GM18873 (cell line): ENCODE results near the gene AFG1L.
A peak's percentile ranks its signal among the peaks of the same experiment; 100 is the strongest.
"Not testable (repeated sequence)": the region's sequence is repeated elsewhere in the genome, so short reads cannot be mapped to it uniquely, and the experiment has no call there.

Source experiments
- ATAC-seq: cut with Tn5 transposase; IDR thresholded peaks from one replicate; pipeline ENCODE4 v1.9.1; 2021; ENCODE audit warnings: mild to moderate bottlenecking, moderate library complexity, moderate number of reproducible peaks; ENCODE audit not compliant: unreplicated experiment, low FRiP score

Gene AFG1L

DNA sequence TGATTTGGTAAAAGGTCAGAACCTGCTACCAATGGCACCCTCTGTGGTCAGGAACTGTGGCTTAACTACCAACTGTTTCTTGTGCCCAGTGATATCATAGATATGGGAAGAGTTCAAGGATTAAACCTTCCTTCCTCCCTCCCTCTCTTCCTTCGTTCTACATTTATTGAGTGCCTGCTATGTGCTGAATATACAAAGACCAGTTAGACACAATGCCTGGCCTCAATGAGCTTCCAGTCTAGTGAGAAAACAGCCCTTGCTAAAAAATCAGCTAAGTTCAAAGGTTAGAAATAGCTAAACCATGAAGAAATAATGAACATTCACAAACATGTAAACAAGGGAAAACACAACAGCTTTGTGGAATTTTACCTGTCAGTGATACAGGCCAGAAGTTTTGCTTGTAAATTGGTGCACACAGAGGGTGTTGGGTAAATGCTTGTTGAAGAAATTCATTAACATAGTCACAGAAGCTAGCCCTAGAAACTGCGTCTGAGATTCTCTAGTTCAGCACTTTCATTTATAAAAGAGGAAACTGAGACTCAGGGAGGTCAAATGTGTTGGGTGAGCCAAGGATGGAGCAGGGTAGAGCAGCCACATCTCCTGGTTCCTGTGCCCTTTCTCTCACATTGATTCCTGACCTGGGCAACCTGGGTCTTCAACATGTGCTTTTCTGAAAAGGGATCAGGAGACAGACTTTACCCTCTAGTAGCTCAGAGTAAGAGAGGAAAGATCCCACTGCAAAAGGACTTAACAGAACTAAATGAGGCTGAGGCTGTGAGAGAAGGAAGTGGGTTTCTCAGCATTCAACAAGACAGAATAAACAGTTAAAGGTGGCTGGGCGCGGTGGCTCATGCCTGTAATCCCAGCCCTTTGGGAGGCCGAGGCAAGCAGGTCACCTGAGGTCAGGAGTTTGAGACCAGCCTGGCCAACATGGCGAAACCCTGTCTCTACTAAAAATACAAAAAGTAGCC is 251.5 kb downstream of the AFG1L start:
- ATAC-seq: no peak

DNA sequence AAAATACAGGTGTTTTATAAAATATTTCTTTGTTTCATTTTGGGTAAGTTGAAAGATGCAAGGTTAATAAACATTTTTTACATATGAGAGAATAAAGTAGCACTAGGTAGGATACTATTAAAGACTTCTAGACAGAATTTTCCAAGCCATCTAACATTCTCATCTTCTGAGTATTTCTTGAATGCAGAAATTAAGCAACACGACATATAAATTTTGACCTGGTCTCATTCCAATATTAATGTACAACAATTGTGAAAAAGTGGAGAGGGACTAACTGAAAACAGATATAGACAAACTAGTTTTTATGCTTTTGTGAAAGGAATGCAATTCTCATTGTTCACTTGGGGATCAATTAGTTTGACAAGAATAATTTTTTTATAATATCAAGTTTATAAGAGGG is 254.4 kb downstream of the AFG1L start:
- ATAC-seq: no peak

DNA sequence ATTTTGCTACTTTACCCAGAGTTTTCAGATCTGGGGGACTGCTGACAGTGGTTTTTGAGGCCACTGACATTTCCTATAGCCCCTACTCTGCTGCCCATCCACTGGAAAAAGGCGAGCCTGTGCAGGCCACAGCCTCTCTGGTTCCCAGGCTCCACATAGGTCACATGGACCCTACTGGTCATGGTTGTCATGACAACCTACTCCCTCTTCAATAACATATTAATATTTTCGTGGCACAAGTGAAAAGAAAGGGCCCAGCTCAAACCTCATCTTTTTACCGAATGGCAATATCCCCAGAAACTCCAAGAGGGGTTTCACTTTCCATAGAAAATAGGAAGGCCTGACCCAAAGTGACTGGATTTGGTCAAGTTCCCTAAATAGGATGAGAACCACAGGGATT is 254.9 kb downstream of the AFG1L start:
- no peak for ATAC-seq

DNA sequence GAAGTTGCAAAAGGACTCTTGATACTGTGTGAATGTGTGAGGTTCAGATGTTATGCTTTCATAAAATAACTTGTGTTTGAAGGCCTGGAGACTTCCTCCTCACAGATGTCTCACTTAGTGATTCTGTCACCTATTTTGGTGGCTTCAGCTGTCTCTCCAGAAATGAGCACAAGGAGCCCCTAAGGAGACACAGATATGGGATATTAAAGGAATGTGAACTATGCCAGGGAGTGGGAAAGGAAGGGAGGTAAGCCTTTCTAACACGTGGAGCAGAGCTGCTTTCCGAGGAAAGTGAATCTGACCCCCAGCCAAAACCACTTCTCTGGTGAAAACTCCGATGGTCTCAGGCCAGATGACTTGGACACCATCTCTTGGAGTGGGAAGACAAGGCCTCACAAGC is 255.4 kb downstream of the AFG1L start:
- no peak for ATAC-seq

DNA sequence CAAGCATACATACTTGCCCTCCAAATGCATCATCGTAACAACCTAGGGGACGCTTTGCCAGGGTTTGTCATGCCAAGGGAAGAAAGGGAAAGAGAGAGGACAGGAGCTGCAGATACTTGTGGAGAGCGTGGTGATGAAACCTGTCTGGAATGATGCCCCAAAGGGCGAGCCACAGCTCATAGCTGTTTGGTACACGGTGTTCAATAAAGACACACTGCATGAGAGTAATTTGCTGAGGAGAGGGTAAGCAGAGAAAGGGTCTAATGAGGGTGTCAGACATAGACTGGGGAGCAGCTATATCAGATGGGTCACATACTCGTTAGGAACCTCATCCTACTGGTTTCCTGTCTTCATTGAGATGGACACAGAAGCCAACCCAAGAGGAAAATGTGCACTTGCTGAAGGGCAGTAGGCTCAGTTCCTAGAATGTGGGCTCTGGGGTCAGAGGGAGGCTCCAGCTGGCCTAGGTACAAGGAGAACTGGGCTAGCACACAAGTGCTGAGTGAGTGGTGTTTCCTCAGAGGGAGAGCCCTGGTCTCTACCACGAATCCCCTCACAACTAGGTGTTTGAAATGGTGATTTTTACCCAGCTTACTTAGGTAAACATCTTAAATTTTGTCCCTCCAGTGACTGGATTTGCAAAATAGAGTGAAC is 260.7 kb downstream of the AFG1L start:
- no peak for ATAC-seq

DNA sequence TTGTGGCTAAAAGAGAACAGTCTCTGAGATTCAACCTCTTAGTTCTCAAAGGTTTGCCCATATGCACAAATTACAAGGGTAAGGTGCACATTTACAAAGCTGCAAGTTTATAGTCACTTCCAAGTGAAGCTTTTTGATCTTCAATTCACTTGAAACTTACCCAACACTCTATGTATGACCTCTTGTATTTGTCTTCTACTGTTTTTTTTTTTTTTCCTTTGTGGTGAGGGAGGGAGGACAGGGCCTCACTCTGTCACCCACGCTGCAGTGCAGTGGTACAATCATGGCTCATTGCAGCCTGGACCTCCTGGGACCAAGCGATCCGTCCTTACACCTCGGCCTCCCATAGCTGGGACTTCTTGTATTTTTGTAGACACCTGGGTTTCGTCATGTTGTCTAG is 261.4 kb downstream of the AFG1L start:
- ATAC-seq: no peak

DNA sequence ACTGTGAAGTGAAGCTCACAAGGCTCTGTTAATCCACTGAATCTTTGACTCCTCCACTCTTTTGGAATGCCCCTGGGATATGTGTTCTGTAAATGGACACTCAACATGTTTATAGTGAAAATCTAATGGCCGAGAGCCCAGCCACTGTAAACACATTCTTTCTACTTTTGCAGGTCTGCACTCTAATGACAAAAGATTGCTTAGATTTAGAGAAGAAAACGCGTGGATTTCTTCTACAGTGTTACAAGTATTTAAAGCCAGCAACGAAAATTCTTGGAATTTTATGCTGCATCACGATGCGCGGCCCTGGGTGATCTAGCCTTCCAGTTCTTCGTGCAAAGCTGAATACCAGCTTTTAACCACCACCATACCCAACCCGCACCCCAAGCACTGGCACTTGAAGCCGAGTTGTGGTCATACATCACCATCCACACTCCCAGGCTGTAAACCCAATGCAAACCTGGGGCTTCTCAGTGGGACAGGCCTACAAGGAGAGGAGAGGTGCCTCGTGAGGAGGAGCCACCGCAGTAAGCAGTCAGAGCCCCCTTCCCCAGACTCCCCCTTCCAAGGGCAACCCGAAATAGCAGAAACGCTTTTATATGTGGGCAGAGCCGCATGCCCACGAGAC is 262.1 kb downstream of the AFG1L start:
- ATAC-seq: no peak

DNA sequence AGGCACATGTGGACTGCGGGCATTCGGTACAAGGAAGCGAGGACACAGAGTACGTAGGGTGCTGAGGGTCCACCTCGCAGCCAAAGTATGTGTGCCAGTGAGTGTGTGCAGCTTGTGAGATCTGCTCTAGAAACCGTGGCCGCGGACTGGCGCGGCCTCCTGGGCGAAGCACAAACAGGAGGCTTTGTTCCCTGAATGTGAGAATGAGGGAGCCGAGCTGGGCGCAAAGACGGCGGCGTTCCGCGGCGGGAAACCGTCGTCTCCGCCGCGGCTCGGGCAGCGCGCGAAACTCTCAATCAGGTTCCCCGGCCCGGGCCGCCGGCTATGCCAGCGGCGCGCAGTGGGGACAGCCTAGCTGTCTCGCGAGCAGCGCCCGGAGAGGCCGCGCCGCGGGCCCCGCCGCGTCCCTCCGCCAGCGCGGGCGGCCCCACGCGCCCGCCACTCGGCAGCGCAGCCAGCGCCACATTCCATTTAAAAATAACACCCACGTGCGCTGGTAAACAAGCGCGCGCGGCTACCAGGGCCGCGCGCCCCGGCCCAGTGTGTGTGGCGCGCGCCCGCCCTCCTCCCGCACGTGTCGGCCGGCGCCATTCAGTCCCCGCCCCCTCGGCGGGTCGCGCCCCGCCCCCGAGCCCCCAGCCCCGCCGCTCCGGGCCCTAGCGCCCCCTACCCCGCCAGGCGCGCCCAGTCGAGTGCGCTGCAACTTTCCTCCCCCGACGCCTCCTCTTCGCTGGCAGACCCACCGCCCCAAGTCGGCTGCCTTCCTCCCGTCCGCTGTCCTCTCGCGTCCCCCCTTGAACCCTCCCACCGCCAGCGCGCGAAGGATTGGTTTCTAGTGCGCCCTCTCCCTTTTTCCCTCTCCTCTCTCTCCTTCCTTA is 262.9 kb downstream of the AFG1L start:
- no peak for ATAC-seq

DNA sequence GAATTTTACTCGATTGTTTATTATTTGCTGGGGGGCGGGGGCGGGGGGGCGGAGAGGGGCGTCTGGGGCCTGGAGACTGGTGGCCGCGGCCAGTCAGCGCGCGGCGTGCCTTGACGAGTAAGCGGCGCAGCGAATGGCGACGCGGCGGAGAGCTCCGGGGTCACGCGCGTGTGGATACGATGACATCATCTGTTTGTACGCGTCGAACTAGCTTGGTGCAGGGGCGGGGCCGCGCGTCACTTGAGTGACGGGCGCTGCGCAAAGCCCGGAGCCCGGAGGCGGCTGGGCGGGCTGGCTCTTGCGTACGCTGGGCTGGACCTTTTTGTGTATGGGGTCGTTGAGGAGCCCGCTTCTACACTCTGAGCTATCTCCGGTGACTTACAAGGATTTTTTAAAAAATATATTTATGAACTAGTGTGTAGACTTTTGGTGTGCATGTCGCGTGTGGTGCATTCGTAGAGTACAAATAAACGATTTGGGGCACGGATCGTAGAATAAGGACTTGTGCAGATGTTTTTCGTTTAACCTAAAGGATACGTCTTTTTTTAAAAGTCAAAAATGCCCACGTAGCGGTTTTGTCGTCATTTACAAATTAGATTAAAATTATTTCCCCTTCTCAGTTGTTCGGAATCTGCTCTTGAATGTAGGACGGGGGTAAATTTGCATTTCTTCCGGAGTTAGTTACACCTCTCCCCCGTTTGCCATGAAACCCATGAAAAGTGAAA is 263.7 kb downstream of the AFG1L start:
- ATAC-seq: peak; percentile 50

DNA sequence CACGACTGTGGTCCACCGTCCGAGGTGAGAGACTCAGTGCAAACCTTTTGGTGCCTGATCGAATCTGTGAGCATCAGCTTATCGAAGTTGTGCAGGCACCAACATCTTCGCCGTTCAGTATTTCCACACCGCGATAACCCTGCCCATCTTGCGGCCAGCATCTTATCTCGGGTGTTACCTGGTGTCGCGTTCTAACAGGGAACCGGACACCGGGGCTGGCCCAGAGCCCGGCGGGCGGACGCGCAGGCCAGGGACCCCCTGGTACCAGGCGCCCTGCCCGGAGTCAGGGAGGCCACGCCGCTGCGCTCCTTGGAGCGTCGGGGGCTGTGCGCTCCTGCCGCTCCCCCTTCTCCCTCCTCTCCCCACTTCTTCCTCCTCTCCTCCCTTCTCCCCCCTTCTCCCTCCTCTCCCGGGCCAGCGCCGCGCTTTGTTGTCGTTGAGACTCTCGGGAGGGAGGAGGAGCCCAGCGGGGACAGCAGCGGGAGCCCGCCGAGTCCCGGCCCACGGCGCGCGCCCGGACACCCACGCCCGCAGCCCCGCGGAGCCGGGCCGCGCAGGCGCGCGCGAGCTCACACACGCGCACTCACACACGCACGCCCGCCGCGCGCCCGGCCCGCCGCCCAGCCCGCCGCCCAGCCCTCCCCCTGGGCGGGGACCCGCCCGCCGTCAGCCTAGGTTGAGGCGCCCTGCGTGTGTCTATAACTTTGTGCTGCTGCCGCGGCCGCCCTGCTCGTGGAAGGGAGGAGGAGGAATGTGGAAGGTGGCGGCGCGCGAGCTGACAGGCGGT is 264.4 kb downstream of the AFG1L start:
- ATAC-seq: peak; percentile 18

DNA sequence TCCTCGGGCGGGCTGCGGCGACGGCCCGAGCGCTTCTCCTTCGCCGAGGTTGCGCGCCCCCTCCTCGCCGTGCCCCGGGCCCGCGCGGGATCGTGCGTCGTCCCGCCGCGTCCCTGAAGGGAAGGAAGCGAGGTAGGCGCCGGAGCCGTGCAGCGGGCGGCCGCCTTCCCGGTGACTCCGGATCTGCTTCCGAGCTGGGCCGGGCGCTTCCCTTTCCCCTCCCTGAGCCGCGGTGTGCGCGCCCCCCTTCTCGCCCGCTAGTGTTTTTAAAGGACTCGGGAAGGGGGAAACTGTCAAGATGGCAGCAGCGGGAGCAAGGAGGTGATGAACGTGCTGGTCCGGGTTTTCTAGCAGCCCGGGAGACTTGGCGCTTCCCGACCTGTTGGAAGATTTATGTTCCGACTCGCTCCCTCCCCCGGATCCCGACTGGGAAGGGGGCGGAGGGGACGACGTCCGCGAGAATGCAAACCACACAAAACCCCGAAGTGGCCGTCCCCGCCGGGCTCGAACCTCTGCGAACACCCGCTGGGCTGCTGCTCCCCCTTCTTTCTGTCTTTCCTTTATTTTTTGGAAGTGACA is 265.1 kb downstream of the AFG1L start:
- peak; percentile 4 for ATAC-seq

DNA sequence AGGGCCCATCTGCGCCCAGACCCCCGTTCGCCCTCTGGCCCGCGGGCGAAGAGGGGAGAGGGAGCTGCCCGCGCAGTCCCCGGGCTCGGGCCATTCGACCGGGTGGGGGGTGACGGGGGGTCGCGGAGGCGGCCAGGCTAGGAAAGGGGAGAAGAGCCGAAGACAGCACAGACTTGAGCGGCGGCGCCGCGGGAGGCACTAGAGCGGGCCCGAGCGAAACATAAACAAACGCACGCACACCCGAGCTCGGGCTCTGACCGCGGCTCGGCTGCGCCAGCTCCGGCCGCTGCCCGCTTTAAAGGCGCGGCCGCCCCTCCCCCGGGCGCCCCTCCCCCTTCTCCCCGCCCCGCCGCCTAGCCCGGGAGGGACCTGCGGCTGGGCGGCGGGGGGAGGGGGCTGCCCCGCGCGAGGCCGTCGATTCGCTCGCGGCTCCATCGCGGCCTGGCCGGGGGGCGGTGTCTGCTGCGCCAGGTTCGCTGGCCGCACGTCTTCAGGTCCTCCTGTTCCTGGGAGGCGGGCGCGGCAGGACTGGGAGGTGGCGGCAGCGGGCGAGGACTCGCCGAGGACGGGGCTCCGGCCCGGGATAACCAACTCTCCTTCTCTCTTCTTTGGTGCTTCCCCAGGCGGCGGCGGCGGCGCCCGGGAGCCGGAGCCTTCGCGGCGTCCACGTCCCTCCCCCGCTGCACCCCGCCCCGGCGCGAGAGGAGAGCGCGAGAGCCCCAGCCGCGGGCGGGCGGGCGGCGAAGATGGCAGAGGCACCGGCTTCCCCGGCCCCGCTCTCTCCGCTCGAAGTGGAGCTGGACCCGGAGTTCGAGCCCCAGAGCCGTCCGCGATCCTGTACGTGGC is 265.8 kb downstream of the AFG1L start, which contains the start of gene FOXO3:
Gene FOXO3 (plus strand): TSS at position 455 of the 846 bp plus-strand sequence. CDS start 292 bp downstream, at position 747.
- no peak for ATAC-seq

DNA sequence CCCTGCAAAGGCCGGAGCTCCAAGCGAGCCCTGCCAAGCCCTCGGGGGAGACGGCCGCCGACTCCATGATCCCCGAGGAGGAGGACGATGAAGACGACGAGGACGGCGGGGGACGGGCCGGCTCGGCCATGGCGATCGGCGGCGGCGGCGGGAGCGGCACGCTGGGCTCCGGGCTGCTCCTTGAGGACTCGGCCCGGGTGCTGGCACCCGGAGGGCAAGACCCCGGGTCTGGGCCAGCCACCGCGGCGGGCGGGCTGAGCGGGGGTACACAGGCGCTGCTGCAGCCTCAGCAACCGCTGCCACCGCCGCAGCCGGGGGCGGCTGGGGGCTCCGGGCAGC is 266.4 kb downstream of the AFG1L start:
- ATAC-seq: not testable (repeated sequence)

DNA sequence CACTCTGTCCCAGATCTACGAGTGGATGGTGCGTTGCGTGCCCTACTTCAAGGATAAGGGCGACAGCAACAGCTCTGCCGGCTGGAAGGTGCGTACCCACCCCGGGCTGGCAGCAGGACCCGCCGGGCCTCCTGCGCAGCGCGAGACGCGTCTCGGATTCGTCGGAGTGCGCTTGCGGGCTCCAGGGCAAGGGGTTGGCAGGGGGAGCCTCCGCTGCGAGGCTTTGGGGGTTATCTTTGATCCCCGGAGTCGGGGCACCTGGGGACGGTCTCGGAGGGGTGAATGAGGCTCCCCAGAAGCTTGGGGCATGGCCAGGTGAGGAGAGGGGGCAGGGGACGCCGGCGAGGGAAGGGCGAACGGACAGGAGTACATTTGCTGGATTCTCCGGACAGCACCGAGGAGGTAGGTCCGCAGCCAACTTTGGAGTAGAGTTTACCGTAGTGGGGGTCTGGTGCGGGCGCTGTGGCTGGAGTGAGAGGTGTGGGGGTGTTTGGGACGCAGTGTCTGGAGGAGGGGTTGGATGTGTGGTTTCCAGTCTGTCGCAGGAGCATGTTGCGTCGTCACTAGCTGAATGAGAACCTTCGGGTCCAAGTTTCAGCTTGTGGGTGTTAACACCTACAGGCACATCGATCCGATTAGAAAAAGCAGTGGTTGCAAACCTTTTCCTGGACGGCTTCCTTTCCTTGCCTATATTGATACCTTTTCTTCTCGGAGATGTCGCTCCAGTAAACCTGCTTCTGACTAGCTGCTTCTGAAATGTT is 267.1 kb downstream of the AFG1L start:
- no peak for ATAC-seq

DNA sequence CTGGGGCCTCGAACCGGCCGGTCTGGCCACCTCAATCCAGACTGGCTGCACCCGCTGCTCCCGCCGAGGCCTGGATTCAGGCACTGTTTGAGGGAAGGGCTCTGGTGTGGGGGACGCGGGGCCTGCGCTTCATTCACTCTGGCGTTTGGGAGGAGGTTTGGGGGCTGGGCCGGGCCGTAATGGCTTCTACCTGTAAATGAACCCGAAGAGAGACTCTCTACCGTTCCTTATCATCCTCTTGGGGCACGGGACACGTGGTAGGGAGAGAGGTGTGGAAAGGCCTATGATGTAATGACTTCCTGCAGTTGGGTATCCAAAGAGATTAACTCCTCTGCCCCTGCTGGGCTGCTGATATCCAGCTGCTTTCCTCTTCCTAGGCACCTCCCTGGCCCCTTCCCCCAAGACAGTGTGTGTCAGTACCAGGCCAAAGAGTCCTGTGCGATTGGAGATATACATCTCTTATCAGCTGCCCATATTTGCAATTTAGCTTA is 267.7 kb downstream of the AFG1L start:
- no peak for ATAC-seq

DNA sequence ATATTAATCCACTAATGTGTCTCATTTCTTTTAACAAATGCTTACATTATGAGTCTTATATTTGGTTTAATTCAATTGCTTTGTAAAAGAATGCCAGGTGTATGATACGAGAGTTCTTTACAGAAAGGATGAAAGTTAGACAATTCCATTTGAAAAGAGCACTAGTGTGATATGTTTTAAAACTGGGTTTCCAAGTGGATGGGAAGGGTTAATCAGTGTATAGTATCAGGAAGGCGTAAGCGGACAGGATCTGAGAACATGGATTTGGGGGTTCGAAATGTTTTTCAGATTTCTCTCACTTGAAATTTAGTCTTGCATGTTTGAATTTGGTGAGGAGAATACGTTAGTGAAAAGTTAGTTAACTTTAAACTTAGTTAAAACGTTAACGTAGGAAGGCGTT is 268.4 kb downstream of the AFG1L start:
- ATAC-seq: no peak

DNA sequence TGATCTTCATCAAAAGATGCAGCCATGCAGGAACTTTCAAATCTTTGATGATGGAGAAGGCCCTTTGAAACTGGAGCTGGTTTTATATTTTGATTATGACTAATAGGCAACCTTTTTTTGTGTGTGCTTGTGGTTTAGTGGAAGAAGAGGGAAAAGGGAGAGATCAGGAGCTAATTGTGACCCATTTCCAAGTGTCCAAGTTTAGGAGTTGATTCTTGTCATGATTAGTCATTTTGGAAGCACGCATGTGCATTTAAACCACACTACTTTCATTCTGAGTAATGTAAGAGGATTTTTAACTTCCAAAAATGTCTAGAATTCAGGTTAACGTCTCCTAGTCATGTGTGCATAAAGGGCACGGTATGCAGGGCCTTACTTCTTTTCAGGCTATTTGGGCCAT is 269.3 kb downstream of the AFG1L start:
- no peak for ATAC-seq
